DOHH2 (cell line): Measurements from ENCODE around the gene PIP4K2B.
"Not testable (repeated sequence)": the region's sequence is repeated elsewhere in the genome, so short reads cannot be mapped to it uniquely, and the experiment has no call there.

ENCODE experiments used
- H3F3A ChIP-seq: fragments of 200-600 bp; sonication (generic), shearing (Covaris generic); 2 replicates; pipeline ENCODE4 v1.6.0; 2016; ENCODE audit warnings: antibody characterized with exemption, mild to moderate bottlenecking; ENCODE audit not compliant: control insufficient read depth, insufficient read depth
- H3K27ac ChIP-seq: fragments of 200-600 bp; sonication (generic); 2 replicates; pipeline ENCODE4 v1.5.1; 2014; ENCODE audit warnings: low read depth, mild to moderate bottlenecking, low read length, moderate library complexity
- H3K27me3 ChIP-seq: fragments of 200-600 bp; sonication (generic); 2 replicates; pipeline ENCODE4 v1.6.1; 2014; ENCODE audit warnings: mild to moderate bottlenecking, low read length, mixed read lengths; ENCODE audit not compliant: control insufficient read depth
- H3K36me3 ChIP-seq: fragments of 200-600 bp; sonication (generic); 2 replicates; pipeline ENCODE4 v1.6.1; 2014; ENCODE audit warnings: mild to moderate bottlenecking, low read length, moderate library complexity, mixed read lengths; ENCODE audit not compliant: control insufficient read depth
- H3K4me1 ChIP-seq: fragments of 200-600 bp; sonication (generic); 2 replicates; pipeline ENCODE4 v1.6.1; 2014; ENCODE audit warnings: mild to moderate bottlenecking, low read length, mixed read lengths; ENCODE audit not compliant: control insufficient read depth
- H3K4me2 ChIP-seq: fragments of 200-600 bp; sonication (generic); 2 replicates; pipeline ENCODE4 v1.6.0; 2014; ENCODE audit warnings: mild to moderate bottlenecking, low read length, moderate library complexity
- H3K4me3 ChIP-seq: fragments of 200-600 bp; sonication (generic); 2 replicates; pipeline ENCODE4 v1.5.1; 2014; ENCODE audit warnings: mild to moderate bottlenecking, low read length, mixed read lengths
- H3K79me2 ChIP-seq: fragments of 200-600 bp; sonication (generic); 2 replicates; pipeline ENCODE4 v1.6.1; 2014; ENCODE audit warnings: mild to moderate bottlenecking, low read length, mixed read lengths; ENCODE audit not compliant: control insufficient read depth
- H3K9me2 ChIP-seq: fragments of 200-600 bp; sonication (generic); replicated peaks from 2 replicates; pipeline ENCODE4 v1.6.1; 2014; ENCODE audit warnings: mild to moderate bottlenecking, low read length, mixed read lengths; ENCODE audit not compliant: control insufficient read depth
- H3K9me3 ChIP-seq: fragments of 200-600 bp; sonication (generic); 2 replicates; pipeline ENCODE4 v1.6.1; 2014; ENCODE audit warnings: antibody characterized with exemption, low read length, mixed read lengths; ENCODE audit not compliant: control insufficient read depth, insufficient read depth
- H4K20me1 ChIP-seq: fragments of 200-600 bp; sonication (generic); 2 replicates; pipeline ENCODE4 v1.6.0; 2014; ENCODE audit warnings: low read depth, mild to moderate bottlenecking, antibody characterized with exemption, low read length, moderate library complexity; ENCODE audit not compliant: control insufficient read depth, insufficient read depth
- EZH2phosphoT487 ChIP-seq: fragments of 200-600 bp; sonication (generic); IDR thresholded peaks from 2 replicates; pipeline ENCODE4 v1.6.1; 2017; ENCODE audit warnings: borderline replicate concordance, mild to moderate bottlenecking, antibody characterized with exemption, low read length, moderate library complexity, mixed read lengths
- TF ChIP-seq, protein P1 (sequence below): fragments of 200-600 bp; sonication (generic); IDR thresholded peaks from one replicate; pipeline ENCODE4 v1.5.1; 2014; ENCODE audit warnings: antibody characterized with exemption, mild to moderate bottlenecking, low read depth, low read length; ENCODE audit not compliant: poor library complexity, severe bottlenecking

Gene PIP4K2B

GRCh38 chr17:38727736-38728135 is 71.6 kb downstream of the PIP4K2B start:
- H3K4me1 ChIP-seq, result peaks cover 48% of the 10 kb centered on the region
- peak overlapping the region; percentile 62 for H3K27ac ChIP-seq
- H3K9me2 ChIP-seq, result no peaks in the 10 kb centered on the region
- peaks cover 8% of the 10 kb centered on the region; the same call in 1 of the 2 replicates for H3F3A ChIP-seq
- no peaks in the 10 kb centered on the region for H4K20me1 ChIP-seq
- peaks cover 23% of the 10 kb centered on the region for H3K79me2 ChIP-seq
- H3K36me3 ChIP-seq, result peaks cover 37% of the 10 kb centered on the region
- no peaks in the 10 kb centered on the region for H3K9me3 ChIP-seq
- H3K4me3 ChIP-seq, result peak overlapping the region; percentile 47
- H3K27me3 ChIP-seq, result no peaks in the 10 kb centered on the region
- H3K4me2 ChIP-seq, result peak overlapping the region; percentile 67
- no peak for TF ChIP-seq EZH2phosphoT487
- TF ChIP-seq, protein P1, sequence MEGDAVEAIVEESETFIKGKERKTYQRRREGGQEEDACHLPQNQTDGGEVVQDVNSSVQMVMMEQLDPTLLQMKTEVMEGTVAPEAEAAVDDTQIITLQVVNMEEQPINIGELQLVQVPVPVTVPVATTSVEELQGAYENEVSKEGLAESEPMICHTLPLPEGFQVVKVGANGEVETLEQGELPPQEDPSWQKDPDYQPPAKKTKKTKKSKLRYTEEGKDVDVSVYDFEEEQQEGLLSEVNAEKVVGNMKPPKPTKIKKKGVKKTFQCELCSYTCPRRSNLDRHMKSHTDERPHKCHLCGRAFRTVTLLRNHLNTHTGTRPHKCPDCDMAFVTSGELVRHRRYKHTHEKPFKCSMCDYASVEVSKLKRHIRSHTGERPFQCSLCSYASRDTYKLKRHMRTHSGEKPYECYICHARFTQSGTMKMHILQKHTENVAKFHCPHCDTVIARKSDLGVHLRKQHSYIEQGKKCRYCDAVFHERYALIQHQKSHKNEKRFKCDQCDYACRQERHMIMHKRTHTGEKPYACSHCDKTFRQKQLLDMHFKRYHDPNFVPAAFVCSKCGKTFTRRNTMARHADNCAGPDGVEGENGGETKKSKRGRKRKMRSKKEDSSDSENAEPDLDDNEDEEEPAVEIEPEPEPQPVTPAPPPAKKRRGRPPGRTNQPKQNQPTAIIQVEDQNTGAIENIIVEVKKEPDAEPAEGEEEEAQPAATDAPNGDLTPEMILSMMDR, result no peak

DNA sequence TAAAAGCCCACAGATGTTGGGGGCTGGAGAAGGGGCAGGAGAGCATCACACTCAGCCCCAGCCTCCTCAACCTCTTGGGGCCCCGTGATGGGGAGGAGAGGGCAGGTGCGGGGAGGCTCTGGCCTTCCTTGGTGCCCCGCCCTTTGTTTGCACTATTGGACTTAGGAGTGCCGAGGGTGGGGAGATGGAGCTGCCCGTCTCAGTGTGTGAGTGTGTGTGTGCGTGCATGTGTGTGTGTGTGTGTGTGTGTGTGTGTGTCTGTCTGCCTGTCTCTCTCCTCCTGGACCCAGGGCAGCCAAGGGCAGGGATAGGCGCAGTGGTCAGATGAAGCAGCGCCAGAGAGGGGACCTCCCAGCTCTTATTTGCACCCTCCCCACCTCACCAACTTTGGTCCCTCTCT is 73.2 kb downstream of the PIP4K2B start:
- H3K79me2 ChIP-seq, result peaks cover 13% of the 10 kb centered on the region
- H3K27me3 ChIP-seq, H3K9me3 ChIP-seq, H3K9me2 ChIP-seq, H4K20me1 ChIP-seq, H3K4me2 ChIP-seq, H3F3A ChIP-seq, H3K4me3 ChIP-seq, H3K27ac ChIP-seq: not testable (repeated sequence)
- H3K4me1 ChIP-seq, result peaks cover 42% of the 10 kb centered on the region
- H3K36me3 ChIP-seq, result peaks cover 31% of the 10 kb centered on the region

- H3K9me2 ChIP-seq, result no peaks in the 10 kb centered on the region
These were observed 74.3 kb downstream of the PIP4K2B start for GRCh38 chr17:38725066-38725465.

GRCh38 chr17:38724337-38724988 is 74.9 kb downstream of the PIP4K2B start:
- no peak overlapping the region for H3K4me2 ChIP-seq

More at GRCh38 chr17:38725066-38725465, 74.3 kb downstream of the PIP4K2B start:
- Histone ChIP-seq H3K27me3 (no peaks in the 10 kb centered on the region), H3K36me3 (peaks cover 38% of the 10 kb centered on the region), H3K9me3 (no peaks in the 10 kb centered on the region), H4K20me1 (no peaks in the 10 kb centered on the region), H3K4me2 (no peak overlapping the region), H3K27ac (no peak overlapping the region), H3K4me3 (no peak overlapping the region), H3K79me2 (peaks cover 4% of the 10 kb centered on the region; the same call in 1 of the 2 replicates), H3K4me1 (peaks cover 38% of the 10 kb centered on the region), H3F3A (peaks cover 8% of the 10 kb centered on the region; the same call in 1 of the 2 replicates)
- TF ChIP-seq, protein P1, result no peak
- no peak for TF ChIP-seq EZH2phosphoT487

More at GRCh38 chr17:38724337-38724988, 74.9 kb downstream of the PIP4K2B start:
- H3K4me3 ChIP-seq, result no peak overlapping the region
- peaks cover 4% of the 10 kb centered on the region; the same call in 1 of the 2 replicates for H3K79me2 ChIP-seq
- peaks cover 33% of the 10 kb centered on the region for H3K4me1 ChIP-seq
- no peaks in the 10 kb centered on the region for H3K9me3 ChIP-seq
- H3K27me3 ChIP-seq, result no peaks in the 10 kb centered on the region
- peaks cover 7% of the 10 kb centered on the region; the same call in 1 of the 2 replicates for H3F3A ChIP-seq
- H3K27ac ChIP-seq, result no peak overlapping the region
- H3K9me2 ChIP-seq, result no peaks in the 10 kb centered on the region
- H3K36me3 ChIP-seq, result peaks cover 43% of the 10 kb centered on the region
- H4K20me1 ChIP-seq, result no peaks in the 10 kb centered on the region
- TF ChIP-seq EZH2phosphoT487, result no peak
- TF ChIP-seq, protein P1, result no peak
